Panc1 (cell line): ENCODE measurements around the gene BCL2. TPM values are rescaled to one million over a fixed set of nuclear protein-coding genes. Genes with fewer than 3 reads are reported as not detected.

ENCODE experiments used
- ATAC-seq: fragments of 200-7000 bp; cut with Tn5 transposase; 2 replicates; pipeline ENCODE4 v1.9.1; 2020; ENCODE audit warnings: mild to moderate bottlenecking, moderate library complexity
- BruUV-seq: library from RNA; stranded (reverse); fragments of 400-500 nt; replicated peaks from 2 replicates; lab custom pipeline; 2021; lab: Mats Ljungman, UMichigan
- CTCF ChIA-PET: fragments of 300-600 bp; sonication (Branson Sonifier 250); formaldehyde crosslinking; loops from one replicate; lab custom pipeline; 2022; ENCODE audit warnings: antibody characterized with exemption; lab: Charles Lee
- POLR2A ChIA-PET: fragments of 300-600 bp; sonication (Branson Sonifier 250); formaldehyde crosslinking; loops from one replicate; lab custom pipeline; 2022; ENCODE audit warnings: antibody characterized with exemption; lab: Charles Lee
- DNase-seq: peaks from one replicate; pipeline ENCODE4 v3.0.0-alpha.2; 2010; ENCODE audit warnings: low read depth, low spot score
- H3K27ac ChIP-seq: 2 replicates; pipeline ENCODE4 v1.5.1; 2011; ENCODE audit warnings: mild to moderate bottlenecking, low read length, inconsistent platforms
- H3K27me3 ChIP-seq: fragments of 200-500 bp; sonication (Bioruptor generic); 2 replicates; pipeline ENCODE4 v1.6.0; 2014; ENCODE audit warnings: low read length, inconsistent platforms; ENCODE audit not compliant: control insufficient read depth, insufficient read depth
- H3K36me3 ChIP-seq: fragments of 200-500 bp; sonication (Bioruptor generic); 2 replicates; pipeline ENCODE4 v1.5.1; 2014; ENCODE audit warnings: inconsistent platforms, mild to moderate bottlenecking, low read length, moderate library complexity; ENCODE audit not compliant: control insufficient read depth, insufficient read depth
- H3K4me1 ChIP-seq: 2 replicates; pipeline ENCODE4 v1.5.1; 2011; ENCODE audit warnings: inconsistent platforms, mild to moderate bottlenecking, low read length, moderate library complexity; ENCODE audit not compliant: control insufficient read depth, insufficient read depth
- H3K4me3 ChIP-seq, 2 experiments: 2 replicates each; pipeline ENCODE4 v1.5.1; 2011 to 2012; ENCODE audit warnings: low read depth in 2 of 2, low read length in 2 of 2, mild to moderate bottlenecking in 2 of 2, inconsistent platforms in 1 of 2, moderate library complexity in 1 of 2
- H3K9me3 ChIP-seq: fragments of 200-500 bp; sonication (Bioruptor generic); 2 replicates; pipeline ENCODE4 v1.5.1; 2014; ENCODE audit warnings: low read depth, mild to moderate bottlenecking, inconsistent platforms, low read length, moderate library complexity; ENCODE audit not compliant: control insufficient read depth, insufficient read depth
- CTCF ChIP-seq: fragments of 450-650 bp; IDR thresholded peaks from 2 replicates; pipeline ENCODE4 v1.5.1; 2017; ENCODE audit warnings: mild to moderate bottlenecking
- POLR2AphosphoS5 ChIP-seq: IDR thresholded peaks from 2 replicates; pipeline ENCODE4 v1.6.1; 2012; ENCODE audit warnings: mild to moderate bottlenecking, low read depth, low read length, moderate library complexity
- REST ChIP-seq, 2 experiments: IDR thresholded peaks; 2 replicates each; pipeline ENCODE4 v1.6.1; 2011 to 2012; ENCODE audit warnings: low read depth in 2 of 2, control low read depth in 1 of 2, low read length in 1 of 2, mild to moderate bottlenecking in 1 of 2, moderate library complexity in 1 of 2; ENCODE audit not compliant: insufficient read depth in 1 of 2
- SIN3A ChIP-seq: IDR thresholded peaks from 2 replicates; pipeline ENCODE4 v1.6.1; 2012; ENCODE audit warnings: low read depth, mild to moderate bottlenecking, low read length, moderate library complexity, borderline replicate concordance; ENCODE audit not compliant: insufficient read depth
- TCF7L2 ChIP-seq: IDR thresholded peaks from 2 replicates; pipeline ENCODE4 v1.6.1; 2011; ENCODE audit warnings: mild to moderate bottlenecking, low read depth, low read length, inconsistent platforms
- in situ Hi-C: cut with HindIII; loops from 2 replicates; pipeline ENCODE4 v1.10.0; 2016; ENCODE audit warnings: low sequenced_read_pairs, low pct_unique_long_range_greater_than_20kb
- intact Hi-C: fragments of 100-400 bp; cut with micrococcal nuclease; formaldehyde crosslinking; loops from one replicate; pipeline ENCODE4 v1.10.0; 2022; ENCODE audit not compliant: unreplicated experiment
- total RNA-seq: library from RNA; stranded (reverse); gene quantifications from one replicate; pipeline ENCODE4 v1.2.1, GENCODE V29; 2021; ENCODE audit not compliant: unreplicated experiment

BCL2 gene
- total RNA-seq, 1 experiment from 2014 or later = 0.72 TPM

GRCh38 chr18:63098018-63098981 is 221.3 kb downstream of the BCL2 start:
- in situ Hi-C loops (no loop called here), intact Hi-C loops (no loop called here)
- H3K27me3 ChIP-seq = no peaks in the 10 kb centered on the region; the same call in 1 of the 2 replicates
- no peak for ATAC-seq
- ChIA-PET CTCF (no interaction called here), POLR2A (no interaction called here)
- H3K4me1 ChIP-seq = no peaks in the 10 kb centered on the region
- BruUV-seq = no TSS peak
- no peaks in the 10 kb centered on the region for H3K9me3 ChIP-seq
- no peak overlapping the region for H3K4me3 ChIP-seq
- no peak for DNase-seq
- TF ChIP-seq REST (IDR thresholded peaks at IDR 0.05; ENCODE audit: insufficient read depth in 1 of 2, low read depth in 2 of 2, low read length in 1 of 2) (no peak), TCF7L2 (no peak), POLR2AphosphoS5 (no peak), CTCF (no peak), SIN3A (no peak)
- no peaks in the 10 kb centered on the region for H3K36me3 ChIP-seq
- no peak overlapping the region for H3K27ac ChIP-seq

GRCh38 chr18:63097178-63097577 is 222.4 kb downstream of the BCL2 start:
- no peaks in the 10 kb centered on the region; the same call in 1 of the 2 replicates for H3K27me3 ChIP-seq
- DNase-seq (no peak), ATAC-seq (no peak)
- BruUV-seq = no TSS peak
- H3K36me3 ChIP-seq = no peaks in the 10 kb centered on the region
- POLR2A ChIA-PET = no interaction called here
- no peaks in the 10 kb centered on the region for H3K9me3 ChIP-seq
- CTCF ChIA-PET = no interaction called here
- H3K4me3 ChIP-seq = no peak overlapping the region
- H3K4me1 ChIP-seq = no peaks in the 10 kb centered on the region
- TF ChIP-seq CTCF (no peak), POLR2AphosphoS5 (no peak), SIN3A (no peak)
- intact Hi-C loops = no loop called here
- in situ Hi-C loops = no loop called here
- no peak overlapping the region for H3K27ac ChIP-seq
